Gastrocnemius medialis (tissue), 4 donors: ENCODE measurements around the gene RC3H1.

Source experiments
- POLR2A ChIP-seq, 2 donors: fragments of 450-650 bp; IDR thresholded peaks; one replicate each; pipeline ENCODE4 v1.6.1; 2017; ENCODE audit warnings: antibody characterized with exemption in 2 of 2, mild to moderate bottlenecking in 2 of 2, moderate library complexity in 2 of 2
- TF ChIP-seq, protein P1 (sequence below), 5 experiments: fragments of 450-650 bp in 3 of 5; fragments of 200-600 bp in 2 of 5; sonication (generic) in 2 of 5; IDR thresholded peaks in 4 of 5; conservative IDR thresholded peaks in 1 of 5; 1 replicate in 4 of 5; 2 replicates in 1 of 5; pipeline ENCODE4 v1.5.1; 2016 to 2019; ENCODE audit warnings: antibody characterized with exemption in 5 of 5, mild to moderate bottlenecking in 3 of 5, moderate library complexity in 3 of 5

GRCh38 chr1:174068000-174068399 is 45.8 kb upstream of the RC3H1 start:
- TF ChIP-seq, protein P1, sequence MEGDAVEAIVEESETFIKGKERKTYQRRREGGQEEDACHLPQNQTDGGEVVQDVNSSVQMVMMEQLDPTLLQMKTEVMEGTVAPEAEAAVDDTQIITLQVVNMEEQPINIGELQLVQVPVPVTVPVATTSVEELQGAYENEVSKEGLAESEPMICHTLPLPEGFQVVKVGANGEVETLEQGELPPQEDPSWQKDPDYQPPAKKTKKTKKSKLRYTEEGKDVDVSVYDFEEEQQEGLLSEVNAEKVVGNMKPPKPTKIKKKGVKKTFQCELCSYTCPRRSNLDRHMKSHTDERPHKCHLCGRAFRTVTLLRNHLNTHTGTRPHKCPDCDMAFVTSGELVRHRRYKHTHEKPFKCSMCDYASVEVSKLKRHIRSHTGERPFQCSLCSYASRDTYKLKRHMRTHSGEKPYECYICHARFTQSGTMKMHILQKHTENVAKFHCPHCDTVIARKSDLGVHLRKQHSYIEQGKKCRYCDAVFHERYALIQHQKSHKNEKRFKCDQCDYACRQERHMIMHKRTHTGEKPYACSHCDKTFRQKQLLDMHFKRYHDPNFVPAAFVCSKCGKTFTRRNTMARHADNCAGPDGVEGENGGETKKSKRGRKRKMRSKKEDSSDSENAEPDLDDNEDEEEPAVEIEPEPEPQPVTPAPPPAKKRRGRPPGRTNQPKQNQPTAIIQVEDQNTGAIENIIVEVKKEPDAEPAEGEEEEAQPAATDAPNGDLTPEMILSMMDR (IDR thresholded peaks at IDR 0.05 in 4 of 5, conservative IDR thresholded peaks at IDR 0.05 in 1 of 5): no peak
- no peak for TF ChIP-seq POLR2A (IDR thresholded peaks at IDR 0.05)
